HepG2 (cell line): ENCODE data around the gene RNPEPL1. TPM values are rescaled to one million over a fixed set of nuclear protein-coding genes. Genes with fewer than 3 reads are reported as not detected.

ENCODE experiments used
- AGO1 ChIP-seq: fragments of 200-400 bp; formaldehyde crosslinking; IDR thresholded peaks from 2 replicates; pipeline ENCODE4 v1.6.1; 2017; ENCODE audit warnings: mild to moderate bottlenecking, low read depth, low read length, moderate library complexity; ENCODE audit not compliant: poor library complexity, severe bottlenecking
- AKAP8 ChIP-seq: sonication (generic); formaldehyde crosslinking; IDR thresholded peaks from 2 replicates; pipeline ENCODE4 v1.5.1; 2020; ENCODE audit warnings: mild to moderate bottlenecking, missing genetic modification reagents
- ARHGAP35 ChIP-seq: sonication (generic); formaldehyde crosslinking; IDR thresholded peaks from 2 replicates; pipeline ENCODE4 v1.9.0; 2022; ENCODE audit warnings: mild to moderate bottlenecking, inconsistent platforms, moderate library complexity, missing genetic modification reagents, borderline replicate concordance
- CC2D1A ChIP-seq: sonication (generic); formaldehyde crosslinking; IDR thresholded peaks from 2 replicates; pipeline ENCODE4 v1.8.1; 2023; ENCODE audit warnings: mild to moderate bottlenecking, missing genetic modification reagents
- ELF4 ChIP-seq: sonication (generic); formaldehyde crosslinking; IDR thresholded peaks from 2 replicates; pipeline ENCODE4 v1.5.0; 2020; ENCODE audit warnings: missing genetic modification reagents, mild to moderate bottlenecking, moderate library complexity, borderline replicate concordance
- FOXC1 ChIP-seq: sonication (generic); formaldehyde crosslinking; IDR thresholded peaks from 2 replicates; pipeline ENCODE4 v1.8.0; 2022; ENCODE audit warnings: mild to moderate bottlenecking, missing genetic modification reagents, borderline replicate concordance
- HNRNPLL ChIP-seq: fragments of 200-400 bp; formaldehyde crosslinking; IDR thresholded peaks from 2 replicates; pipeline ENCODE4 v1.6.1; 2017; ENCODE audit warnings: mild to moderate bottlenecking, low read depth, low read length; ENCODE audit not compliant: poor library complexity, severe bottlenecking
- MAZ ChIP-seq, 2 experiments: sonication (generic) in 1 of 2; formaldehyde crosslinking in 1 of 2; IDR thresholded peaks; 2 replicates each; pipeline versions ENCODE4 v1.5.0 to v1.6.1; 2012 to 2020; ENCODE audit warnings: low read depth in 2 of 2, mild to moderate bottlenecking in 2 of 2, borderline replicate concordance in 1 of 2, improper control_type of control experiment in 1 of 2, low read length in 1 of 2, missing genetic modification reagents in 1 of 2, moderate library complexity in 1 of 2
- NCOA1 ChIP-seq: sonication (generic); formaldehyde crosslinking; IDR thresholded peaks from 2 replicates; pipeline ENCODE4 v1.9.0; 2021; ENCODE audit warnings: missing genetic modification reagents
- NFE2 ChIP-seq: sonication (generic); formaldehyde crosslinking; IDR thresholded peaks from 2 replicates; pipeline ENCODE4 v1.4.0; 2020; ENCODE audit warnings: missing genetic modification reagents
- NFRKB ChIP-seq: fragments of 450-650 bp; IDR thresholded peaks from 2 replicates; pipeline ENCODE4 v1.6.1; 2017
- POLR2A ChIP-seq, 2 experiments: IDR thresholded peaks; 2 replicates each; pipeline ENCODE4 v1.6.1; 2011; ENCODE audit warnings: low read depth in 2 of 2, low read length in 2 of 2, mild to moderate bottlenecking in 1 of 2, moderate library complexity in 1 of 2; ENCODE audit not compliant: insufficient read depth in 1 of 2
- SIX4 ChIP-seq: sonication (generic); formaldehyde crosslinking; IDR thresholded peaks from 2 replicates; pipeline ENCODE4 v1.4.0; 2020; ENCODE audit warnings: missing genetic modification reagents
- SKI ChIP-seq: fragments of 450-650 bp; IDR thresholded peaks from one replicate; pipeline ENCODE4 v1.6.1; 2018; ENCODE audit warnings: mild to moderate bottlenecking; ENCODE audit not compliant: partially characterized antibody
- SOX6 ChIP-seq, 2 experiments: fragments of 450-650 bp in 1 of 2; sonication (generic) in 1 of 2; formaldehyde crosslinking in 1 of 2; IDR thresholded peaks; 2 replicates each; pipeline versions ENCODE4 v1.4.0 to v1.6.1; 2017 to 2020; ENCODE audit warnings: antibody characterized with exemption in 1 of 2, mild to moderate bottlenecking in 1 of 2, missing genetic modification reagents in 1 of 2
- YEATS4 ChIP-seq: sonication (generic); formaldehyde crosslinking; IDR thresholded peaks from 2 replicates; pipeline ENCODE4 v1.4.0; 2020; ENCODE audit warnings: missing genetic modification reagents, borderline replicate concordance
- ZNF225 ChIP-seq: sonication (generic); formaldehyde crosslinking; IDR thresholded peaks from 2 replicates; pipeline ENCODE4 v1.4.0; 2020; ENCODE audit warnings: mild to moderate bottlenecking, missing genetic modification reagents
- ZNF337 ChIP-seq: sonication (generic); formaldehyde crosslinking; IDR thresholded peaks from 2 replicates; pipeline ENCODE4 v1.5.1; 2020; ENCODE audit warnings: missing genetic modification reagents, low read depth, mild to moderate bottlenecking, borderline replicate concordance
- ZNF350 ChIP-seq: sonication (generic); formaldehyde crosslinking; IDR thresholded peaks from 2 replicates; pipeline ENCODE4 v1.4.0; 2020; ENCODE audit warnings: mild to moderate bottlenecking, low read depth, missing genetic modification reagents, borderline replicate concordance
- ZNF432 ChIP-seq: sonication (generic); formaldehyde crosslinking; IDR thresholded peaks from 2 replicates; pipeline ENCODE4 v1.5.0; 2020; ENCODE audit warnings: missing genetic modification reagents, mild to moderate bottlenecking, borderline replicate concordance
- ZNF629 ChIP-seq: sonication (generic); formaldehyde crosslinking; conservative IDR thresholded peaks from 2 replicates; pipeline ENCODE4 v1.5.0; 2020; ENCODE audit warnings: missing genetic modification reagents
- polyA plus RNA-seq, 8 experiments: library from polyadenylated mRNA; depleted of rRNA in 3 of 8; stranded (reverse) in 7 of 8; unstranded in 1 of 8; fragments of >200 nt; fragmentation: Illumina TruSeq in 4 of 8; extraction: Trizol in 4 of 8; gene quantifications; 2 replicates each; pipeline versions ENCODE4 v1.2.1 to v1.2.3, GENCODE V29; 2011 to 2016; ENCODE audit warnings: low read depth in 4 of 8, missing spikeins in 1 of 8, mixed read lengths in 1 of 8; ENCODE audit not compliant: insufficient read depth in 1 of 8
- total RNA-seq, 5 experiments: library from RNA; depleted of rRNA; stranded (reverse); fragments of >200 nt; fragmentation: Illumina TruSeq; extraction: Trizol; gene quantifications; 2 replicates each; pipeline ENCODE4 v1.2.3, GENCODE V29; 2016; ENCODE audit warnings: low read depth in 1 of 5
- TF ChIP-seq, protein P1 (sequence below): IDR thresholded peaks from 2 replicates; pipeline ENCODE4 v1.6.1; 2018; ENCODE audit warnings: missing genetic modification reagents, mild to moderate bottlenecking, missing compliant biosample characterization
- TF ChIP-seq, protein P2 (sequence below): IDR thresholded peaks from 2 replicates; pipeline ENCODE4 v1.6.1; 2012; ENCODE audit warnings: low read depth, low read length, improper control_type of control experiment
- TF ChIP-seq, protein P3 (sequence below): sonication (generic); formaldehyde crosslinking; IDR thresholded peaks from 2 replicates; pipeline ENCODE4 v1.8.1; 2023; ENCODE audit warnings: mild to moderate bottlenecking, inconsistent platforms, moderate library complexity, missing genetic modification reagents, borderline replicate concordance

Gene RNPEPL1
- total and polyA plus RNA-seq, 2 of the 13 experiments (the other 11 are each of a cell fraction or from before 2014, with no cell fraction given), result 13.0 to 18.0 TPM

GRCh38 chr2:240565333-240566202, 2.7 kb upstream of the RNPEPL1 start (continued):
- TF ChIP-seq SOX6 (IDR thresholded peaks at IDR 0.05), result no peak
- TF ChIP-seq SOX6 (CRISPR knock-in tag; IDR thresholded peaks at IDR 0.05), result no peak; the same call in none of the 2 replicates
- no peak; the same call in none of the 2 replicates for TF ChIP-seq FOXC1 (CRISPR knock-in tag)
- TF ChIP-seq, protein P1, sequence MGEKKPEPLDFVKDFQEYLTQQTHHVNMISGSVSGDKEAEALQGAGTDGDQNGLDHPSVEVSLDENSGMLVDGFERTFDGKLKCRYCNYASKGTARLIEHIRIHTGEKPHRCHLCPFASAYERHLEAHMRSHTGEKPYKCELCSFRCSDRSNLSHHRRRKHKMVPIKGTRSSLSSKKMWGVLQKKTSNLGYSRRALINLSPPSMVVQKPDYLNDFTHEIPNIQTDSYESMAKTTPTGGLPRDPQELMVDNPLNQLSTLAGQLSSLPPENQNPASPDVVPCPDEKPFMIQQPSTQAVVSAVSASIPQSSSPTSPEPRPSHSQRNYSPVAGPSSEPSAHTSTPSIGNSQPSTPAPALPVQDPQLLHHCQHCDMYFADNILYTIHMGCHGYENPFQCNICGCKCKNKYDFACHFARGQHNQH (CRISPR knock-in tag), result peak; percentile 69
- TF ChIP-seq YEATS4 (CRISPR knock-in tag), result no peak
- TF ChIP-seq ARHGAP35 (CRISPR knock-in tag), result no peak
- TF ChIP-seq ZNF350 (CRISPR knock-in tag), result peak; percentile 77; the same call in 1 of the 2 replicates
- TF ChIP-seq CC2D1A (CRISPR knock-in tag), result no peak
- no peak for TF ChIP-seq SKI
- peak in 1 of 2 experiments; percentile 61; a peak in 2 of 4 replicates for TF ChIP-seq POLR2A (IDR thresholded peaks at IDR 0.05; ENCODE audit: insufficient read depth in 1 of 2, low read depth in 2 of 2, low read length in 2 of 2)
- no peak; the same call in 1 of the 2 replicates for TF ChIP-seq NCOA1 (CRISPR knock-in tag)
- no peak for TF ChIP-seq NFE2
- TF ChIP-seq, protein P2, sequence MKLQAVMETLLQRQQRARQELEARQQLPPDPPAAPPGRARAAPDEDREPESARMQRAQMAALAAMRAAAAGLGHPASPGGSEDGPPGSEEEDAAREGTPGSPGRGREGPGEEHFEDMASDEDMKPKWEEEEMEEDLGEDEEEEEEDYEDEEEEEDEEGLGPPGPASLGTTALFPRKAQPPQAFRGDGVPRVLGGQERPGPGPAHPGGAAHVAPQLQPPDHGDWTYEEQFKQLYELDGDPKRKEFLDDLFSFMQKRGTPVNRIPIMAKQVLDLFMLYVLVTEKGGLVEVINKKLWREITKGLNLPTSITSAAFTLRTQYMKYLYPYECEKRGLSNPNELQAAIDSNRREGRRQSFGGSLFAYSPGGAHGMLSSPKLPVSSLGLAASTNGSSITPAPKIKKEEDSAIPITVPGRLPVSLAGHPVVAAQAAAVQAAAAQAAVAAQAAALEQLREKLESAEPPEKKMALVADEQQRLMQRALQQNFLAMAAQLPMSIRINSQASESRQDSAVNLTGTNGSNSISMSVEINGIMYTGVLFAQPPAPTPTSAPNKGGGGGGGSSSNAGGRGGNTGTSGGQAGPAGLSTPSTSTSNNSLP, result no peak
- no peak for TF ChIP-seq ZNF629
- TF ChIP-seq NFRKB, result no peak
- peak; percentile 83; the same call in 1 of the 2 replicates for TF ChIP-seq ELF4 (CRISPR knock-in tag)
- no peak for TF ChIP-seq SIX4 (CRISPR knock-in tag)
- TF ChIP-seq ZNF432 (CRISPR knock-in tag), result no peak
- TF ChIP-seq AGO1, result peak; percentile 92
- no peak for TF ChIP-seq HNRNPLL
- TF ChIP-seq AKAP8 (CRISPR knock-in tag), result peak; percentile 81; the same call in 1 of the 2 replicates
- no peak for TF ChIP-seq MAZ (IDR thresholded peaks at IDR 0.05; ENCODE audit: borderline replicate concordance, low read depth, low read length)
- no peak; the same call in 1 of the 2 replicates for TF ChIP-seq MAZ (CRISPR knock-in tag; IDR thresholded peaks at IDR 0.05; ENCODE audit: low read depth)
- TF ChIP-seq, protein P3, sequence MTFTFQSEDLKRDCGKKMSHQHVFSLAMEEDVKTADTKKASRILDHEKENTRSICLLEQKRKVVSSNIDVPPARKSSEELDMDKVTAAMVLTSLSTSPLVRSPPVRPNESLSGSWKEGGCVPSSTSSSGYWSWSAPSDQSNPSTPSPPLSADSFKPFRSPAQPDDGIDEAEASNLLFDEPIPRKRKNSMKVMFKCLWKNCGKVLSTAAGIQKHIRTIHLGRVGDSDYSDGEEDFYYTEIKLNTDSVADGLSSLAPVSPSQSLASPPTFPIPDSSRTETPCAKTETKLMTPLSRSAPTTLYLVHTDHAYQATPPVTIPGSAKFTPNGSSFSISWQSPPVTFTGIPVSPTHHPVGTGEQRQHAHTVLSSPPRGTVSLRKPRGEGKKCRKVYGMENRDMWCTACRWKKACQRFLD, result no peak; the same call in 1 of the 2 replicates
- TF ChIP-seq ZNF225 (CRISPR knock-in tag), result no peak
- TF ChIP-seq ZNF337 (CRISPR knock-in tag), result no peak
